Umbilical cord (tissue), 2 donors: ENCODE results near the gene SNX25. TPM values are rescaled to one million over a fixed set of nuclear protein-coding genes. Genes with fewer than 3 reads are reported as not detected.
"Not testable (repeated sequence)": the region's sequence is repeated elsewhere in the genome, so short reads cannot be mapped to it uniquely, and the experiment has no call there.

ENCODE experiments used
- DNase-seq: peaks from one replicate; pipeline ENCODE4 v3.0.0-alpha.2; 2015; ENCODE audit warnings: low spot score
- total RNA-seq: library from RNA; depleted of rRNA; stranded (reverse); fragments of >200 nt; gene quantifications from one replicate; pipeline ENCODE4 v1.2.3, GENCODE V29; 2014; ENCODE audit warnings: low replicate concordance; ENCODE audit not compliant: insufficient read depth

Gene SNX25
- total RNA-seq, 1 donor from 2014 or later: 16.1 TPM

DNA sequence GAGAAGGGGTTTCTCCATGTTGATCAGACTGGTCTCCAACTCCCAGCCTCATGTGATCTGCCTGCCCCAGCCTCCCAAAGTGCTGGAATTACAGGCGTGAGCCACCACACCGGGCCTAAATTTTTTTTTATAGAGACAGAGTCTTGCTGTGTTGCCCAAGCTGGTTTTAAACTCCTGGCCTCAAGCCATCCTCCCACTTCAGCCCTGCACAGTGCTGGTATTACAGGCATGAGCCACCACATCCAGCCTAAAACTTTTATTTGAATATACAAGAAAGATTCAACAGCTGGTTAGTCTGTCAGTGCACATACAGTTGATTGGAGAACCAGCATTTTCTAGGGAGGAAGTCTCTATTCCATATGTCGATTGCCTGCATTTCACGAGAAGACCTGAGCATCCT, 95.1 kb downstream of the SNX25 start:
- no peak for DNase-seq

DNA sequence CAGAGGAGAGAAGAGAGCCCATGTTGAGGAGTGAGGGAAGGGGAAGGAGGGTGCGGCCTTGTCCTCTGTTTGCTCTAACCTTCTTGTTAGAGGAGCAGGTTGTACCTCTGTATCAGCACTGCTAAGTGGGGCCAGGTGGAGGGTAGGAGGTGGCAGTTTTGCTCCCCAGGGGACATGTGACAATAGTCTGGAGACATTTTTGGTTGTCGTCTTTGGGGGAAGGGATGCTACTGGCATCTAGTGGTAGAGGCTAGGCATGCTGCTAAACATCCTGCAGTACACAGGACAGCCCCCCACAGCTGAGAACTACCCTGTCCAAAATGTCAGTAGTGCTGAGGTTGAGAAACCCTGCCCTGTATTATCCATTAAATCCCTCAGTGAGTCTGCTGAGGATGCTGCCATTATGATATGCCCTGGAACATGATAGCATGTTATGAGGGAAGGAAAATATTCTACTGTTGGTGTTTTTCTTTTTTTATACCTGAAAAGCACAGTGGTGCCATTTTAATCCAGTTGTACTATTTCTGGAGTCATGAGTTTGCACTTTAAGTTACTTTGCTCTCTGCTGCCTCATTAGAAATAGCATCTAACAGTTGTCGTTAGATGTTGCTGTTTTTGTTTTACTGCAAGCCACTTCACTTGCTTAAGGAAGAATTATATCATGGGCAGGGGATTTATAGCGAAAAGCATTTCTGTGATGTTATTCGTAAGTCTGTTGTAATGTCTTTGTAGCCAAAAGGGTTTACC, 95.7 kb downstream of the SNX25 start:
- DNase-seq: peak; percentile 10

DNA sequence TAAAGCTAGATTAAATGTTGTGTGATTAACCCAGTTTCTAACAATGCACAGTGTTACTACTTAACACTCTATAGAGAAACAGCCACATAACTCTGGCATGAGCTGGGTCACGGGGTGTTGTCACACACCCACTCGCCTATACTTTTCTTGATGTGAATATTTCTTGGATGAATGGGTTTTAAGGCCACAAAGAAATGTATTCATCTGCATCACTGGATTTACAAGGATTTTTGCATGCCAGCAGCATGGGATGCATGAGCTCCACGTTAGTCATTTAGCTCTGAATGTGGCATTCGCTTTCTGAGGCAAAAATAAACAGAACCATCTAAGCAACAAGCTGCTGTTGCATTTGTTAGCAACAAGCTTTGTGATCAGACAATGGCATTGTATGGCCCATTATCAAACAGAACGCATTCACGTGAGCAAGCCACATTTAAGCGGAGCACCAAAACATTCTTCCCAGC, 96.6 kb downstream of the SNX25 start:
- DNase-seq: peak; percentile 60

DNA sequence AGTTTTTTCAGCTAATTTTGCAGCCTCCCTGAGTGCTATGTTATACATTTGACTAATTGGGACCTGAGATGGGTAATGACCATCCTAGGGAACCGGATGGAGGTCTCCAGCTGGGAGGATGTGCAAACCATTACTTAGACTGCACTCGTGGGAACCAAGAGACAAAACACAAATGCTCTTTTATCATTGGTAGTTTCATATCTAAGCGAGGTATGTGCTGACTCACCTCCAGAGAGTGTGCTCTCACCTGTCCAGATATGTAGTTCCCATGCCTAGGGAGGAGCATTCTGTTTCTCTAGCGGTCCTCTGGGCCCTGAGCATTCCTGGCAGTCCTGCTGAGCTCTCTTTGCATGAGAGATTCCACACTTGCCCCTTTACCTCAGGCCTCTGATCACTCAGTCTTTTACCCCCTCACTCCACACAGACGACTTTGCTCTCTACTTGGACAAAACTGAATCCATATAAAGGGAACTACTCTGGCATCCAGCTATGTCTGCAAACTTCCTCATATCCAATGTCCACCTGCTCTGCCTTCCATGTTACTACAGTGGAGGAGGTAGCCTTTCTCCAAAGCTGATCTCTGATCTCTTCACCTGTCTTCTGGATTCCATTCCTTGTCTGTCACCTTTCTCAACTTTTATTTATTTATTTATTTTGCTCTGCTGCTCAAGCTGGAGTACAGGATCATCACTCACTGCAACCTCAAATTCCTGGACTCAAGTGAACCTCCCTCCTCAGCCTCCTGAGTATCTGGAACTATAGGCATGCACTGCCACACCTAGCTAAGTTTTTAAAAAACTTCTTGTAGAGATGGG, 97.9 kb downstream of the SNX25 start:
- peak; percentile 10 for DNase-seq

DNA sequence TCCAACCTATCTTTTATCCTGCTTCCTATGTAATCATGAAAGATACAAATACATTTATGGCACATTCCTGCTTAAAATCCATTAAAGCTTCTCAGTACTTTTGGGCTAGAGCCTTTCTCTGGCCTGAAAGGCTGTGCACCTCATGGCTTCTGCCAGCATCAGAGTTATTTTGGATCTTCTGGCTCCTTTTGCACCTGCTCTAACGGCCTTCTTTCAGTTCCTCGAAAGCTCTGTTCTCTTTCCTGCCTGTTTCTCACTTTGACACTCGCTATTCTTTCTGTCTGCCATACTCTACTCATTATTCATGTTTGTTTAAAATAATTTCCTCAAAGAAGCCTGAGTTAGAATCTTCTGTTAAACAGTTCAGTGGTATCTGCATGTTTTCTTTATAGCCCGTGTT, 100.4 kb downstream of the SNX25 start:
- no peak for DNase-seq

DNA sequence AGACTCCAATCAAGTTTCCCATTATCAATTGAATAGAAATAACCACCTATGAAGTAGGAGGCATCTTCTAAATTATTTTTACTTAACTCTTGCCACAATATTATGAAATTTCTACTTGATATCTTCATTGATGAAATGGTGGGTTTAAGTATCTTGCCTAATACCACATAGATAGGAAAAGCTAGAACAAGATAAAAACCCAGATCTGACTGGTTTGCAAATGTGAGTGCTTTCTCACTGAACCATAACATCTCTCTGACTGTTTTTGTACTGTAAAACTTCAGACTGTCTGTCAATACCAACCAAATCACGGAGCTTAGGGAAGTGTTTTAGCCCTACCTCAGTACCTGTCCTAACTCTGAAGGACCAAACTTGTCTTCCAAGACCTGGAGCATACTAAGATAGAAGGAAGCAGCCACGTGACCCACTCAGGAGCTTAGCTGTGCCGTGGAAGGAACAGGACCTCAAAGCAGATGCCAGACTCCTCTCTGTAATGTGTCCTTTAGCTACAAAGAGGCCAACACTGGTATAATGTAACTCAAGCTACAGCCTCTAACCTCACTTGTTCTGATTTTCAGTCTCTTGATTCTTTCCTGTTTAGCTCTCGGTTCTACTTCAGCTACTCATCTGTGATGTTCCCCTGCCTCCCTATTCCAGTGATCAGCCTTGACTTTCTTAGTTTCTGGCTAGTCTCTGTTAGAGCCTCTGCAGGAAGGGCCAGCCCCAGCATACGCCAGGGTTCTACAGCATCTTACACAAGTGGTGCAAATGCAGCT, 101.9 kb downstream of the SNX25 start:
- no peak for DNase-seq

DNA sequence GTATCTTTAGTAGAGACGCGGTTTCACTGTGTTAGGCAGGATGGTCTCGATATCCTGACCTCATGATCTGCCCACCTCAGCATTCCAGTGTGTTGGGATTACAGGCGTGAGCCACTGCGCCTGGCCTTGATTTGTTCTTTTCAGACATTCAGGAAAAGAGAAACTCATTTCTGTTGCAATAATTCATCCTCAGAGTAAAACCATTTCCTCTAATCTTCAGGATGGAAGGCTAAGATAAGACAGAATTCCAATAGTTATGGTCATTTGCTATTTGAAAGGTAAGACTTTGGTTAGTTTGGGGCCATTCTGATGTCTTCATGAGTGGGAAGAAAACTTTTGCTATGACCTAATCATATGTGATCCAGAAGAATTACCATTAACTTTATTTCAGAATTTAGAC, 103.3 kb downstream of the SNX25 start:
- no peak for DNase-seq

DNA sequence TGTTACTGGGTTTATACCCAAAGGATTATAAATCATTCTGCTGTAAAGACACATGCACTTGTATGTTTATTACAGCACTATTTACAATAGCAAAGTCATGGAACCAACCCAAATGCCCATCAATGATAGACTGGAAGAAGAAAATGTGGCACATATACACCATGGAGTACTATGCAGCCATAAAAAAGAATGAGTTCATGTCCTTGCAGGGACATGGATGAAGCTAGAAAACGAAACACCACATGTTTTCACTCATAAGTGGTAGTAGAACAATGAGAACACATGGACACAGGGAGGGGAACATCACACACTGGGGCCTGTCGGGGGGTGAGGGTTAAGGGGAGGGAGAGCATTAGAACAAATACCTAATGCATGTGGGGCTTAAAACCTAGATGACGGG, 108.1 kb downstream of the SNX25 start:
- DNase-seq: not testable (repeated sequence)

DNA sequence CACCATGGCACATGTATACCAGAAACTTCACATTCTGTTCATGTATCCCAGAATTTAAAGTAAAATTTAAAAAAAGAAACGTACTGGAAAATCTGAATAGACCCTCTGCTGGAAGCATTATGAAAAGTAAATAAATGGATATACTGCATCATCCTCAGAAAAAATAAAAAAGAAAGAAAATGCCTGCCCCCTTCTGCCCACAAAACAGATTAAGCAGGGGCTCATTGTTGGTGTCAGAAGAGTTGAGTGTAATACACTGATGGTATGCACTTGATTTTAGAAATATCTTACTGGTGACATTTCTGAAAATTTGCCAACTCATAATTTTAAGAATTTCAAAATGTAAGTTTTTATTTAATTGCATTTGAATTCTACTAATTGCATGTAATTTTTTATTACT, 108.5 kb downstream of the SNX25 start:
- no peak for DNase-seq

DNA sequence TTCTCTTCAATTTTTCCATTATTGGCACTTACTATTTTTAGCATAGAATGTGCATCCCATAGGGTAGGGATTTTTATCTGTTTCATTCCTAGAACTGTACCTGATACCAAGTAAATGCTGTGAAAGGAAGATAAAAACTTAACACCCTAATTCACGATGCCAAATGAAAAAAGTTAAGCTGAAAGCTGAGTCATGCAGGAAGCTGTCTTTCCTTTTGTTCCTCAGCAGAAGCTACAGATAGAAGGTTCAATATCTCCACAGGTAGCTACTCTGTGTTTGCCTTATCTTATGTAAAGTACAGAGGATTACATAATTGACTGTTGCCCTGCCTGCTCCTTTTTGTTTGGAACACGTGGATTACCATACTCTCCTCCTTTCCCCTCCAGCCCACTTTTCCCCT, 109.3 kb downstream of the SNX25 start:
- DNase-seq: no peak

DNA sequence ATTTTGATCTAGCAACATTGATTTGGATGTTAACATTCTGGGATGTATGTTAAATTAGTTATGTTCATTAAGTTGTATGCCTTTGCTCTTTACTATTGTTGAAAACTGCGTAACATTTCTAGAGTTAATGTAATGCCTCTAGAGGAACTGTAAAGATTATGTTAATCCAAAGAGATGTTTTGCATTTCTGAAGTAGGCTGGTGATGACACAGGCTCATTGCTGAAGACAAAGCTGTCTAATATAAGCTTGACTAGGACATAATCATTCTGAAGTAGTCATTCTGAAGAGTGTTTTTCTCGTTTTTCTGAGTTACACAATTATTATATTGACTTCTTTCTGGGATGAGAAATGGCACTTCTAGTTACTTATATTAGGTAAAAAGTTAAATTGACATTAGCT, 113.4 kb downstream of the SNX25 start:
- DNase-seq: no peak

DNA sequence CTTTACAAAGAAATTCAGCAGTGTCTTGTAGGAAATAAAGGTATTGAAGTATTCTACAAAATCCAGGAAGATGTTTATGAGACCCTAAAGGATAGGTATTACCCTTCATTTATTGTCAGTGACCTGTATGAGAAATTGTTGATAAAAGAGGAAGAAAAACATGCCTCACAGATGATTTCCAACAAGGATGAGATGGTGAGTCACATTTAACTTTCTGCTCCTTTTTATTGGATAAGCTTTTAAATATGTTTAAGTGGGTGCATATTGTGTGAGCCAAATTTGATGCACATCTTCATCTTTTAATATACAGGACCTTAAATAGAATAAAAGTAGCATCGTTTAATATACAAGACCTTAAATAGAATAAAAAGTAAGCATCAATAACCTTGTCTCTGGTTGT, 114.2 kb downstream of the SNX25 start:
- DNase-seq: no peak

DNA sequence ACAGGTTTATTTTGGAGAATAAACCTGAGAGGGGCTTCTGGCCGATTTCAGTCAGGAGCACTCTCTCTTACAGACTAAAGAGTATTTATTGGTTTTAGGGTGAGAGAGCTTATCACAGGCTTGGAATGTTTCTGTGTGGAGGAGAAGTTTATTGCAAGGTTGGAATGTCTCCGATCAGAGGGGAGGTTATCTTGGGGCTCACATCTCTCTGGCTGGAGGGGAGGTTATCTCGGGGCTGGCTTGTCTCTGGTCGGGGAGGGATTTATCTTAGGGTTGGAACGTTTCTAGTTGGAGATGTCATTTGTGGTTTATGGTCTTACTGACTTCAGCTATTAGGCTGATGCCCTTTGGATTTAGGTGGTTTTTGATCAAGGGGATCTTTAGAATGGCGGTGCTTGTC, 115.0 kb downstream of the SNX25 start:
- DNase-seq: not testable (repeated sequence)

DNA sequence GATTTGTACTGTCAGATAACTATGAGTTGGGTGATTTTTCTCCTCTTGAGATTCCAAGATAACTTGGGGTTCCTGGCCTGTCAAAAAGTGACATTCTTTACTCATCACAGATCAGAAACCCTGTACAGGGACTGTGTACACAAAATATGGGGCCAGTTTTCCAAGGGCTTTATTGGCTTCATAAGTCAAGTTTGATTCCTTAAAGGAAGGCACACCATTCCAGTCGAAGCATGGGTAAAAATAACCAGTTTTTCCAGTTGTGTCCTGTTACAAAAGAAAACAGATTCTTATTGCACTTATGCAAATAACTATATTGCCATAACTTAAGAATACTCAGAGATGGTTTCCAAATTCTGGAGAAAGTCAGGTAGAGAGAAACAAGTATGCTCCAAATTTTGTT, 116.3 kb downstream of the SNX25 start:
- DNase-seq: peak; percentile 7

DNA sequence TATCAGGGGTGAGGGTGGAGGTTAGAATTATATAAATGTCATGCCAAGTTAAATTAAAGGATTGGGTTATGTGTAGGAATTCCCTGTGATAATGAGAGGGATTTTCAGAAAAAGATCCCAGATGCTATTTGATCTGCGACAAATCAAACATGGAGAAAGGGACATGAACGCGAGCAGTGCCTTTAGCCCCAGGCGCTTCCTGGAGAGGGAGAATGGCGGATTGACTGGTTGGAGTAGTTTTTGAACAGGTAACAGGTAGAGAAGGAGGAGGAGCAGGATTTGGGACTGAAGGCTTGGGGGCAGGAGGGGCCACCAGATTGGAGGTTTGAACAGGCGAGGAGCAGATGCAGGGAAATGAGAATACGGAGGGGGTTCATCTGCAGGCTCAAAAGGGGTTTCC, 119.2 kb downstream of the SNX25 start:
- no peak for DNase-seq

DNA sequence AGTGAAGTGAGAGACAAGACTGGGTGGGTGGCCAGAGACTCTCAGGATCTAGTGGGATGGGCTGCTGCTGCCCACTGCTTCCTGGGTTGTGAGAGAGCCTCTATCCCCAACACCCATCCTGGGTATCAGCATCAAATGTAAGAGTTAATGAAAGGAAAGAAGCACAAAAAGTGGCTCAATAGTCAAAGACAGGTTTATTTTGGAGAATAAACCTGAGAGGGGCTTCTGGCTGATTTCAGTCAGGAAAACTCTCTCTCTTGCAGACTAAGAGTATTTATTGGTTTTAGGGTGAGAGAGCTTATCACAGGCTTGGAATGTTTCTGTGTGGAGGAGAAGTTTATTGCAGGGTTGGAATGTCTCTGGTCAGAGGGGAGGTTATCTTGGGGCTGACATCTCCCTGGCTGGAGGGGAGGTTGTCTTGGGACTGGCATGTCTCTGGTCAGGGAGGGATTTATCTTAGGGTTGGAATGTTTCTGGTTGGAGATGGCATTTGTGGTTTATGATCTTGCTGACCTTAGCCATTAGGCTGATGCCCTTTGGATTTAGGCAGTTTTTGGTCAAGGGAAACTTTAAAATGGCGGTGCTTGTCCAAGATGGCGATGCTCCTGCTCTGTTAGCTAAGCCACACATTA, 120.6 kb downstream of the SNX25 start:
- not testable (repeated sequence) for DNase-seq

DNA sequence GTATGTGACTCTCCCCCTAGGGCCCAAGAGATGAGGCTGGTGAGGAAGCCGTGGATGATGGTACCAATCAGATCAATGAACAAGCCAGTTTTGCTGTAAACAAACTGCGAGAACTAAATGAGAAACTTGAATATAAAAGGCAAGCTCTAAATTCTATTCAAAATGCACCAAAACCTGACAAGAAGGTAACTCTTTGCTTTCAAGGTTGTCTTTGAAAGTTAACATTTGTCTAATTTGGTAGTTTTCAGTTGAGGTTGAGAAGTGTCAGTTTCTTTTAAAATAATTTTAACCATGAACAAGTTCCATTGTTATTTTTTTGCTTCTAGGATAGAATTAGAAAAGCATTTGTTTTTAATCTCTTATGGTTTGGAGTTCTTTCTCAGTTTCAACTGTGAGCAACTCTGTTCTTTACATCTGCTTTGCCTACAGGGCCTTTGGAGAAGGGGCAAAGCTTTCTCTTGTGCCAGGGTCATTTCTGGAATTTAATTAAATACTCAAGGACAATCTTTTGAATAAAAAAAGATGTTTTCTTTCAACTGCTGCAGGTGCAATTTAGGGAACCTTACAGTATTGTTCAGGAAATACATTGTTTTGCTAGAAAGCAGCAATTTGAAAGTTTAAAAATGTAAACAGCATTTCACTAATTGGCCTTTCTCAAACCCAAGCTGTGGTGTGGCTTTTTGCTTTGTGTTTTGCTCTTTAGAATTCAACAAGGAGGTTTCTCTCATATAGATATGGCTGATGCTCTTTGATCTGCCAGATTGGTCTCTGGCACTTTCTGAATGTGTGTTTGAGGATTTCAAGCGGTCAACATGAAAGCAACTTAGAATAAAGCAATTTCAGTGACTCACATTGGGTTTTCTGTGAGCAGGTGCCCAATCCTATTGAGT, 123.4 kb downstream of the SNX25 start:
- DNase-seq: no peak

DNA sequence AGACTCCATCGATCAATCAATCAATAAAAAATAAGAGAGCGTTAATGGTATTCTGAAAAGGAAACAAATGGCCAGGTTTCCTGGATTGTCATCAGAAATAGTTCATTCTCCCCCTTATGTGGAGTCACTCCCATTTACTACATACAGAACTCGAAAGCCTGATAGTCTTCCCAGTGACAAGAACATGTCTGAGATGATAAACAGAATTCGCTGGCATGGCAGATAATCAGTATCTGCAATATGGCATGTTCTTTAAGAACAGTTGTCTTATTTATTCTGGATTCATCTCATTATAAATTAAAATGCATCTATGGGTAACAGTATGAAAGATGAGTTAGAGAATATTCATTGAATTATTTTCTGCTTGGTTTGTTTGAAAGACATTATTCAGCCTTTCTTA, 124.9 kb downstream of the SNX25 start:
- no peak for DNase-seq

DNA sequence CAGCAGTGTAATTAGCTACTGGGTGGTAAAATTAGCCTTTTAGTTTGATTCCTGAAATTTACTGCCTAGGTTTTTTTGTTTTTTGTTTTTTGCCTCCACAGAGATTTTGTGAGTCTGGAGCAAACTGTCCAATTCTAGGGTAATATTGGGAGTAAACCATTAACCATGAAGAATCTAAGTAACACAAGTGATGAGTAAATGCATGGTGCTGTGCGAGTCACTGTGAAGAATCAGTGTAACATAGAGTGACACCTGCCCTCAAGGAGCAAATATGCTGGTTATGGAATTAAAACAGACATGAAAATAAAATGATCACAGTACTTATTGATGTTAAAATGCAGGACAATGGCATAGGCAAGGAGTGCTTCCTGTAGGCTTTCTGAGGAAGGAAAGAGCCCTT, 126.2 kb downstream of the SNX25 start:
- DNase-seq: no peak

DNA sequence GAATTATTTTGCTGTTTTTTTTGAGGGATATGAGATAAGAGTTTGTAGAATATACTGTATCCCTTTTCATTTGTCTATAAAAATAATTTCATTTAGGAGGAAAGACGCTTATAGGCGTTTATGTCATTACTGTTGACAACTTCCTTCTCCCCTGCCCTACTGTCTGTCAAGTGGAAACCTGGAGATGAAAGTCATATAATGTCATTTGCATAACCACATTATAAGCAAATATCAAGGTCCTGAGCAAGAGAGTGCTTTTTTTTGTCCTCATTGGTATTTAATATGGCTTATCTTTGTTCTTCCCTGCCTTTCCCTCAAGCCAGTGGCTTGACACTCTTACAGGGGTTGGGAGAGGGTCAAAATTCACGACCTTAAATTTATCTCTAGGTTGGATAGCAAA, 130.5 kb downstream of the SNX25 start:
- DNase-seq: no peak

DNA sequence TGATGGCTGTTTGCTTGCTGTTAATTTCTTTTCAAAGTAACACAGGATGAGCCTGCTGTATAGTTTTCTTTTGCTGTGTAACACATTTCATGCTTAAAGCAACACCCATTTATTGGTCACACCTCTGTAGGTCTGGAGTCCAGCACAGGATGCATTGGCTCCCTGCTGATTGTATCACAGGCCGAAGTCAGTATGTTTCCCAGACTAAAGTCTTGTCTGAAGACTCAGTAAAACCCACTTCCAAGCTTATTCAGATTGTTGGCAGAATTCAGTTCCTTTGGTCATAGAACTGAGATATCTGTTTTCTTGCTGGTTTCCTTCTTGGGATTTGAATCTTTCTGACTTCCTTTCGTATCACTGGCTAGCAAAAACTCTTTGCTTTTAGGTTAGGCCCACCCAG, 132.0 kb downstream of the SNX25 start:
- no peak for DNase-seq
